NCI-H748 (cell line): ENCODE data around the gene OTUD5.

Experiments
- DNase-seq: peaks from one replicate; lab custom pipeline; 2025; ENCODE audit not compliant: unreplicated experiment; lab: John Stamatoyannopoulos, UW

OTUD5 gene

GRCh38 chrX:48911412-48912182 is 45.8 kb downstream of the OTUD5 start, which contains the start of gene SLC35A2:
Gene SLC35A2, minus strand, starts transcription at chrX:48911646. Its CDS starts 10 bp downstream, at chrX:48911636.
- DNase-seq: peak; percentile 92

DNA sequence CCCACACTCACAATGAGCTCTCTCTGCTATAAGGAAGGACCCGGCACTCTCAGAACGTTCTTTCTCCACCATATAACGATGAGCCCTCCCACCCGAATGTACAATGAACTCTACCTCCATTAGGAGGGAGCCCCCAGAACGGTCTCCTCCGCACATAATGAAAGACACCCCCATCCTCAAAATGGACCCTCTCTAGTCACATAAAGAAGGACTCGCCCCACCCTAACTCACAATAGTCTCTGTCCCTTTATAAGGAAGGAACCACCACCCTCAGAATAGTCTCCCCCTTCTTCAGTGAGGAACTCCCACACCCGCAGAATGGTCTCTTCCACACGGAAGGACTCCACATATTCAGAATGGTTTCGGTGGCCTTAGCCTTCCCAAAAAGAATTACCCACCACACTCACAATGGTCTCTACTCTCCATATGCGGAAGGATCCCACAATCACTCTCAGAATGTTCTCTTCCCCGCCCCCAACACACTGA is 46.4 kb downstream of the OTUD5 start:
- no peak for DNase-seq

DNA sequence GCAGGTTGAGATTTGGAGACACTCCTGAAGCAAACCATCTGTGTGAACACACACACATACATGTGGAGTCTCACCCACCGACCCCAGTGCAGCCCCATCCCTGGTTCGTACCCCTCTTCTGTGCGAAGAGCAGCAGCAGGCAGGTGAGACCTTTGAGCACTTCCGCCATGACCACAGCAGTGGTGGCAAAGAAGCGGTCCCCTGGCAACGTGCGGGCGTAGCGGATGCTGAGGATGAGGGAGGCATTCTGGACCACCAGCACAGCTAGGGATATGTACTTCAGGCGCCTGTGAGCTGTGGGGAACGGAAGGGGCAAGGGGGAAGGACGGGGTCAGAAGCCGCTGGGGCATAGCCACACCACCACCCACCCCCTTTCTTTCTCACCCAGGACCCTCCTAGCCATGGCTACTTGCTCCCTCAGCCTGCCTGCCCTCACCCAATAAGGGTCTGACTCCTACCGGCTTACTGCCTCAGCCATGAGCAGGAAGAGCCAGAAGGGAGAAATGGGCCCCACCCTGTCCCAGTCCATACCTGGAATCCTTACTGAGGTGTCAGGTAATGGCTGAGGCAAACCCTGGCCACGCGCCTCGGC is 47.6 kb downstream of the OTUD5 start:
- no peak for DNase-seq

- no peak for DNase-seq
These were observed 48.8 kb downstream of the OTUD5 start for GRCh38 chrX:48908600-48908999.

- no peak for DNase-seq
These were observed 52.2 kb downstream of the OTUD5 start for GRCh38 chrX:48905090-48905790.

DNA sequence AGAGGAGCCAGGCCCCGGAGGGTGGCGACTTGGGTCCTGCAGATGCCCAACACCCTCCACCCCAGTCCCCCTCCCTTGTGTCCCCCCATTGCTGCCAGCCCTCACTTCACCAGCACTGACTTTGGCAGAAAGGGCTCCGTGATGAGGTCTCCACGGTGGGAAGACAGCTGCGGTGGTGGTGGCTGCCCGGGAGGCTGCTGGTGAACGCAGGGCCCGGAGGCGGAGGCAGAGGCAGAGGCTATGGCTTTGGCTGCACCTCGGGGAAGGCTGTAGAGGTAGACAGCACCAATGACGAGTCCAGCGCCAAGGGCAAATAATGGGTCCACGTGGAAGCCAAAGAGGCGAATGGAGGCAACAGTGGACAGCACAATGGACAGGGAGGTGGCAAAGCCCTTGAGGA is 52.8 kb downstream of the OTUD5 start:
- no peak for DNase-seq

DNA sequence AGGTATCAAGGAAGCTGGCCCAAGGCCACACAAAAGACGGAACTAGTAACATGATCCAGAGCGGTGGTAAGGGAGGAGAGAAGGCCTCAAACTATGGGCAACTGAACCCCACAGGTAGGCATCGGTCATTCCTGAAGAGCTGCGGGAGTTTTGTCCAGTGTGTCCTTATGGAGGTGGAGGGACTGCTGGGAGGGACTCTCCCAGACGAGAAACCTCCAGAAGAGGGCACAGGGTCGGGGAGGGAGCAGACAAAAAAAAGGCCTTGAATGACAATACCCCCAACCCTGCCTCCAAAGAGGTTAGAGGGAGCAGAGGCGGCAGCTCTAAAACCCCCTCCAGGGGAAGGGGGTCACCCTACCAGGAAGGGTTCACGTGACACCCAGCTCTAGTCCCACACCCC is 53.2 kb downstream of the OTUD5 start:
- no peak for DNase-seq

- no peak for DNase-seq
These were observed 54.1 kb downstream of the OTUD5 start for GRCh38 chrX:48903290-48903689.

GRCh38 chrX:48902776-48903175 is 54.6 kb downstream of the OTUD5 start:
- DNase-seq: no peak

- no peak for DNase-seq
These were observed 55.3 kb downstream of the OTUD5 start for GRCh38 chrX:48902135-48902534.

GRCh38 chrX:48901069-48901468 is 56.3 kb downstream of the OTUD5 start:
- no peak for DNase-seq

- no peak for DNase-seq
These were observed 58.4 kb downstream of the OTUD5 start for GRCh38 chrX:48899078-48899410.

DNA sequence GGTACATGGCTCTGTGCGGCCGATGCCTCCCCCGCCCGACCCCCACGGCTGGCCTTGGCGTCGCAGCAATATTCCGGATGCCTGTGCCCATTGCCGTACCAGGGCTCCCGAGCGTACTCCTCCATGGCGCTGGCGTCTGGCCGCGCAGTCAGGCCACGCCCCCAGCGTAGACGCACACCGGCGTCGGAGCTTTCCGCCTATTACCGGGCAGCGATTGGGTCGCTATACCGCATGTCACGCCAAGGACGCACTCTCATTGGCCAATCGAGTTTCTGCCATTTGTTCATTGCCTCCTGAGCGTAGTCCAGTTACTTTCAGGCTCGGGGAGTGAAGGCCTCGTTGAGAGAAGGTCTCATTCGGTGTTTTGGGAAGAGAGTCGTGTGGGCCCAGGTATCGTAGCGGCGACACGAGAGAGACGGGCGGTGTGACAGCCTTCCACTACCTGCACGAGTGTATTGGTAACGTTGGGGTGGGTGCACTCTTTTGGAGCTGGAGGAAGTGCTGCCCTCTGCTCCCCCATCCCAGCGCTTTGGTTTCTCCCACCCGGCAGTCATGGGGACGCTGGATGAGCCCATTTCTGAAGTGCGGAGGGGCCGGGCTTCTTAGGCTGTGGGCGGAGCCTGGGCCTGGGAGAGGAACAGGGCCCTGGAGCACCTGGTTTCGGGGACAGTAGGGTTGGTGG is 59.6 kb downstream of the OTUD5 start, which contains the start of the genes PQBP1 and TIMM17B:
Gene PQBP1 (plus strand): TSS at position 306 of the 682 bp plus-strand sequence. CDS start 580 bp downstream, outside the sequence.
Gene TIMM17B (minus strand): TSS at position 144 of the 682 bp plus-strand sequence. CDS start 19 bp downstream, at position 125.
- peak; percentile 98 for DNase-seq

GRCh38 chrX:48897157-48897624 is 60.2 kb downstream of the OTUD5 start:
- peak; percentile 91 for DNase-seq

GRCh38 chrX:48896611-48897011 is 60.8 kb downstream of the OTUD5 start:
- DNase-seq: peak; percentile 65

- no peak for DNase-seq
These were observed 62.5 kb downstream of the OTUD5 start for GRCh38 chrX:48894891-48895290.

- DNase-seq: no peak
These were observed 63.7 kb downstream of the OTUD5 start for GRCh38 chrX:48893556-48894348.

- DNase-seq: no peak
These were observed 64.5 kb downstream of the OTUD5 start for GRCh38 chrX:48892896-48893295.

GRCh38 chrX:48891402-48892288 is 65.8 kb downstream of the OTUD5 start:
- DNase-seq: peak; percentile 94
